CD4-positive, alpha-beta memory T cell (primary cell): ENCODE measurements around the gene EIF4A3. TPM values are rescaled to one million over a fixed set of nuclear protein-coding genes. Genes with fewer than 3 reads are reported as not detected.
A peak's percentile ranks its signal among the peaks of the same experiment; 100 is the strongest.

Source experiments
- CTCF ChIA-PET: fragments of 350-600 bp; sonication (Branson Sonifier 250); formaldehyde crosslinking; loops from one replicate; lab custom pipeline; 2021; ENCODE audit warnings: inconsistent platforms; ENCODE audit not compliant: partially characterized antibody; lab: Charles Lee
- POLR2A ChIA-PET: fragments of 350-600 bp; sonication (Branson Sonifier 250); formaldehyde crosslinking; loops from one replicate; lab custom pipeline; 2021; ENCODE audit not compliant: partially characterized antibody; lab: Charles Lee
- DNase-seq, 5 donors: peaks; one replicate each; pipeline versions ENCODE4 v3.0.0 to v3.0.0-alpha.2; 2020 to 2022; ENCODE audit warnings: mixed read lengths in 1 of 5
- H3K27ac ChIP-seq: one replicate; pipeline ENCODE4 v1.7.0; 2013; ENCODE audit warnings: low read depth, low read length
- H3K27me3 ChIP-seq: 2 replicates; pipeline ENCODE4 v1.7.0; 2013; ENCODE audit warnings: mild to moderate bottlenecking, low read length, moderate library complexity; ENCODE audit not compliant: insufficient read depth
- H3K36me3 ChIP-seq: 2 replicates; pipeline ENCODE4 v1.7.0; 2013; ENCODE audit warnings: mild to moderate bottlenecking, low read length, moderate library complexity; ENCODE audit not compliant: insufficient read depth
- H3K4me1 ChIP-seq: 2 replicates; pipeline ENCODE4 v1.7.0; 2013; ENCODE audit warnings: mild to moderate bottlenecking, low read length, moderate library complexity; ENCODE audit not compliant: insufficient read depth
- H3K4me3 ChIP-seq, 2 donors: one replicate each; pipeline ENCODE4 v1.7.0; 2013; ENCODE audit warnings: low read length in 2 of 2, mild to moderate bottlenecking in 1 of 2
- H3K9me3 ChIP-seq, 2 donors: one replicate each; pipeline ENCODE4 v1.7.0; 2013; ENCODE audit warnings: low read length in 2 of 2, control low read depth in 1 of 2; ENCODE audit not compliant: control insufficient read depth in 1 of 2
- H3K27ac Mint-ChIP-seq, 7 donors: one replicate each; pipeline ENCODE4 v1.8.0; 2020 to 2021; ENCODE audit warnings: mixed read lengths in 7 of 7, mild to moderate bottlenecking in 6 of 7, inconsistent platforms in 3 of 7, moderate library complexity in 3 of 7
- H3K27me3 Mint-ChIP-seq, 2 donors: one replicate each; pipeline ENCODE4 v1.8.0; 2020 to 2021; ENCODE audit warnings: mixed read lengths in 2 of 2
- H3K36me3 Mint-ChIP-seq, 2 donors: one replicate each; pipeline ENCODE4 v1.8.0; 2020 to 2021; ENCODE audit warnings: mixed read lengths in 2 of 2, inconsistent platforms in 1 of 2, mild to moderate bottlenecking in 1 of 2
- H3K4me1 Mint-ChIP-seq, 4 donors: one replicate each; pipeline ENCODE4 v1.8.0; 2020 to 2021; ENCODE audit warnings: mixed read lengths in 4 of 4, mild to moderate bottlenecking in 1 of 4
- H3K4me3 Mint-ChIP-seq, 8 donors: one replicate each; pipeline ENCODE4 v1.8.0; 2020 to 2021; ENCODE audit warnings: mixed read lengths in 8 of 8, mild to moderate bottlenecking in 7 of 8, moderate library complexity in 6 of 8, inconsistent platforms in 3 of 8
- H3K9me3 Mint-ChIP-seq, 8 donors: one replicate each; pipeline ENCODE4 v1.8.0; 2020 to 2021; ENCODE audit warnings: mixed read lengths in 8 of 8, mild to moderate bottlenecking in 5 of 8, inconsistent platforms in 3 of 8, moderate library complexity in 1 of 8
- intact Hi-C: fragments of 100-400 bp; cut with micrococcal nuclease; formaldehyde crosslinking; loops from one replicate; pipeline ENCODE4 v1.15.1; 2023
- polyA plus RNA-seq, 2 donors: library from polyadenylated mRNA; unstranded; fragments of 300-500 nt; fragmentation: Illumina TruSeq; gene quantifications; one replicate each; pipeline ENCODE4 v1.2.3, GENCODE V29; 2021
- total RNA-seq, 2 experiments: library from RNA; stranded (reverse); gene quantifications; one replicate each; pipeline ENCODE4 v1.2.3, GENCODE V29; 2021

EIF4A3 gene
- 10 to 100 TPM; 54.2 to 56.0 TPM for total RNA-seq
- polyA plus RNA-seq, result 100 to 1,000 TPM in 1 of 2 donors, 10 to 100 TPM in 1; 85.8 to 105 TPM

DNA sequence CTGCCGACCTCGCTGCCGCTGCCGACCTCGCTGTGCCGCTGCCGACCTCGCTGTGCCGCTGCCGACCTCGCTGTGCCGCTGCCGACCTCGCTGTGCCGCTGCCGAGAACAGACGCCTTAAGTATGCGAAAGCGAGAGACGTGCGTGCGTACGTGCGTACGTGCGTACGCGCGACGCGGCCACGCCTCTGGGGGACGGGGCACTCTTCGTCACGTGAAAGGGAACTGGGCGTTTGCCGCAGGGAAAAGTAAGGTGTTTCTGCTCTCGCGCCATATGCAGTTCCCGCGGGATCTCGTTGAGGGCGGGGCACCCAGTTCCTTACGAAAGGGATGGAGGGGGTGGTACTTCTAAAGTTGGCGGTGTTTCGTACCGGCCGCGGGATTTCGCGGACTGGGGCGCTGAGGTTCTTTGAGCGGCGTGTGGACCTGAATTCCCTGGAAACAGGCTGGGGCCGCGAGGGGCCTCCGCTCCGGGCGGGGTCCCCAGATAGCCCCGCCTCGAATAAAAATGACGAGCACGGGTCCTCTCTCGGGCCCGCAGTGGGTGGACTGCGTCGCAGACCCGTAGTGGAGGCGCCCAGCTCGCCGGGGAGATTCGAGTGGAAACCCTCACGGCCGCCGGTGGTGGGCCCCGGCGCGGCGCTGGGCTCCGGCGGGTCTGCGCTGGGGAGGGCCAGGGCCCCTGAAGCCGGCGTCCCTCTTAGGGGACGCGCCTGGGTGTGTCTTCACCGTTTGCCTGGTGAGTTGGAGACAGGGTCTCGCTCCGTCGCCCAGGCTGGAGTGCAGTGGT lies at the start of gene EIF4A3:
TSS of gene EIF4A3 (minus strand) at position 94 of the 788 bp plus-strand sequence. CDS start 167 bp downstream, outside the sequence.
- H3K9me3 ChIP-seq, result no peaks in the 10 kb centered on the region
- peaks cover 0 to 4% (median 0%) of the 10 kb centered on the region in 8 donors for H3K9me3 Mint-ChIP-seq
- peaks cover 23 to 54% (median 35%) of the 10 kb centered on the region in 4 donors for H3K4me1 Mint-ChIP-seq
- H3K27me3 Mint-ChIP-seq, result no peaks in the 10 kb centered on the region
- peak within 1 kb of the TSS; percentile 93 to 99 (median 98) for H3K4me3 Mint-ChIP-seq
- intact Hi-C loops, result loop anchor here (2.0 kb wide), 4 partner anchors 46 to 114 kb away; partner anchors contain the start of genes GAA and RNF213
- peak; percentile 95 to 99 (median 97) for DNase-seq
- CTCF ChIA-PET, result interaction anchor here (3.1 kb wide), 1 partner anchor 46 kb away, joined by 12 read pairs; the partner anchor contains the start of gene GAA
- H3K36me3 Mint-ChIP-seq, result peaks cover 4 to 31% of the 10 kb centered on the region in 2 donors
- H3K27me3 ChIP-seq, result no peaks in the 10 kb centered on the region
- peak within 1 kb of the TSS; percentile 90 to 99 (median 98) for H3K27ac Mint-ChIP-seq
- POLR2A ChIA-PET, result interaction anchor here (0.7 to 3.5 kb wide), 5 partner anchors 14 to 112 kb away, joined by 3 to 36 read pairs (median 3); partner anchors contain the start of genes GAA and SGSH
- peaks cover 20% of the 10 kb centered on the region for H3K36me3 ChIP-seq
- H3K4me3 ChIP-seq, result peak within 1 kb of the TSS; percentile 48 to 94
- H3K4me1 ChIP-seq, result peaks cover 36% of the 10 kb centered on the region
- peak within 1 kb of the TSS; percentile 83 for H3K27ac ChIP-seq

DNA sequence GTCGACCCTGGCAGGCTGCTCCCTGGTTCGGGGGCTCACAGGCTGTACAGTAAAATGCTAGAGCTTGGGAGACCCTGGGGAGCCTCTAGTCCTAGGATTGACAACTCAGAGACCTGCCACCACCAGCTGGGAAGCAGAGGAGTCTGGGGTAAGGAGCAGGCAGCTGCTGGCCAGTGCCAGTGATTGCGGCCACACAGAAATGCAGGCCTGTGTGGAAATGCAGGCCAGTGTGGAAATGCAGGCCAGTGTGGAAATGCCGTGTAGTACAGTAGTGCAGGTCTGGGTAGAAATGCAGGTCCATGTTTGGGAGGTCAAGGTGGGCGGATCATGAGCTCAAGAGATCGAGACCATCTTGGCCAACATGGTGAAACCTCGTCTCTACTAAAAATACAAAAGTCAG lies 49.7 kb upstream of the EIF4A3 start:
- Histone ChIP-seq H3K36me3 (no peaks in the 10 kb centered on the region), H3K27me3 (no peaks in the 10 kb centered on the region), H3K4me3 (no peak overlapping the region), H3K27ac (no peak overlapping the region), H3K9me3 (no peaks in the 10 kb centered on the region), H3K4me1 (no peaks in the 10 kb centered on the region)
- no peaks in the 10 kb centered on the region for H3K27me3 Mint-ChIP-seq
- CTCF ChIA-PET, result interaction anchor here (0.7 to 4.7 kb wide), 19 partner anchors 8 to 180 kb away, joined by 3 to 90 read pairs (median 4); no protein-coding TSS in a partner anchor
- intact Hi-C loops, result loop anchor here (1.0 kb wide), 3 partner anchors 23 to 168 kb away; no protein-coding TSS in a partner anchor
- H3K9me3 Mint-ChIP-seq, result no peaks in the 10 kb centered on the region
- peaks cover 0 to 7% (median 4%) of the 10 kb centered on the region in 4 donors for H3K4me1 Mint-ChIP-seq
- H3K36me3 Mint-ChIP-seq, result no peaks in the 10 kb centered on the region
- POLR2A ChIA-PET, result interaction anchor here (0.8 to 3.4 kb wide), 5 partner anchors 21 to 68 kb away, joined by 3 to 19 read pairs (median 6); partner anchors contain the start of genes SGSH and SLC26A11
- H3K27ac Mint-ChIP-seq, result peak overlapping the region in 1 of 7 donors; percentile 30
- no peak for DNase-seq
- H3K4me3 Mint-ChIP-seq, result no peak overlapping the region

- no peaks in the 10 kb centered on the region for H3K4me1 ChIP-seq
- H3K4me1 Mint-ChIP-seq, result peaks cover 0 to 4% (median 4%) of the 10 kb centered on the region in 4 donors
- no peaks in the 10 kb centered on the region for H3K9me3 Mint-ChIP-seq
- H3K9me3 ChIP-seq, result no peaks in the 10 kb centered on the region
- H3K27me3 Mint-ChIP-seq, result peaks cover 0 to 1% of the 10 kb centered on the region in 2 donors
- POLR2A ChIA-PET, result interaction anchor here (0.5 to 3.4 kb wide), 7 partner anchors 22 to 1310 kb away, joined by 3 to 19 read pairs (median 4); partner anchors contain the start of genes SGSH and SLC26A11
- no peaks in the 10 kb centered on the region for H3K27me3 ChIP-seq
- H3K27ac Mint-ChIP-seq, result peak overlapping the region in 4 of 7 donors; percentile 10 to 87 (median 58)
- CTCF ChIA-PET, result interaction anchor here (0.7 to 4.7 kb wide), 25 partner anchors 11 to 783 kb away, joined by 3 to 90 read pairs (median 4); no protein-coding TSS in a partner anchor
- DNase-seq, result peak; percentile 44 to 62 (median 57)
- H3K27ac ChIP-seq, result no peak overlapping the region
- H3K36me3 ChIP-seq, result no peaks in the 10 kb centered on the region
- H3K36me3 Mint-ChIP-seq, result no peaks in the 10 kb centered on the region
- H3K4me3 ChIP-seq, result no peak overlapping the region
- no peak overlapping the region for H3K4me3 Mint-ChIP-seq
- intact Hi-C loops, result loop anchor here (1.0 kb wide), 3 partner anchors 23 to 168 kb away; no protein-coding TSS in a partner anchor
Observed at GRCh38 chr17:80195671-80196529, 49.0 kb upstream of the EIF4A3 start.

- H3K9me3 ChIP-seq, result no peaks in the 10 kb centered on the region
- no peak overlapping the region for H3K27ac ChIP-seq
- Mint-ChIP-seq H3K4me3 (no peak overlapping the region), H3K9me3 (no peaks in the 10 kb centered on the region), H3K36me3 (no peaks in the 10 kb centered on the region), H3K27me3 (peaks cover 0 to 1% of the 10 kb centered on the region in 2 donors), H3K27ac (no peak overlapping the region), H3K4me1 (peaks cover 0 to 4% (median 4%) of the 10 kb centered on the region in 4 donors)
- DNase-seq, result no peak
- no peaks in the 10 kb centered on the region for H3K27me3 ChIP-seq
- CTCF ChIA-PET, result interaction anchor here (0.5 to 4.7 kb wide), 15 partner anchors 11 to 784 kb away, joined by 3 to 90 read pairs (median 4); no protein-coding TSS in a partner anchor
- no peaks in the 10 kb centered on the region for H3K4me1 ChIP-seq
- no peak overlapping the region for H3K4me3 ChIP-seq
- intact Hi-C loops, result no loop called here
- H3K36me3 ChIP-seq, result no peaks in the 10 kb centered on the region
- POLR2A ChIA-PET, result interaction anchor here (1.2 to 3.4 kb wide), 2 partner anchors 60 to 70 kb away, joined by 4 to 19 read pairs; no protein-coding TSS in a partner anchor
Observed at GRCh38 chr17:80195141-80195540, 48.2 kb upstream of the EIF4A3 start.

GRCh38 chr17:80191865-80192661 lies 45.1 kb upstream of the EIF4A3 start:
- H3K9me3 Mint-ChIP-seq, result no peaks in the 10 kb centered on the region
- no peak for DNase-seq
- peak overlapping the region in 1 of 7 donors; percentile 35 for H3K27ac Mint-ChIP-seq
- peaks cover 0 to 4% (median under 1%) of the 10 kb centered on the region in 4 donors for H3K4me1 Mint-ChIP-seq
- Histone ChIP-seq H3K27ac (no peak overlapping the region), H3K4me3 (no peak overlapping the region), H3K36me3 (no peaks in the 10 kb centered on the region), H3K4me1 (no peaks in the 10 kb centered on the region), H3K9me3 (no peaks in the 10 kb centered on the region), H3K27me3 (no peaks in the 10 kb centered on the region)
- no peaks in the 10 kb centered on the region for H3K36me3 Mint-ChIP-seq
- POLR2A ChIA-PET, result no interaction called here
- no peak overlapping the region for H3K4me3 Mint-ChIP-seq
- intact Hi-C loops, result no loop called here
- H3K27me3 Mint-ChIP-seq, result peaks cover 1 to 2% of the 10 kb centered on the region in 2 donors
- CTCF ChIA-PET, result interaction anchor here (1.0 kb wide), 1 partner anchor 61 kb away, joined by 4 read pairs; no protein-coding TSS in a partner anchor

GRCh38 chr17:80191192-80191591 lies 44.3 kb upstream of the EIF4A3 start:
- Histone ChIP-seq H3K27me3 (no peaks in the 10 kb centered on the region), H3K9me3 (no peaks in the 10 kb centered on the region), H3K4me1 (no peaks in the 10 kb centered on the region), H3K4me3 (no peak overlapping the region), H3K36me3 (no peaks in the 10 kb centered on the region), H3K27ac (no peak overlapping the region)
- Mint-ChIP-seq H3K9me3 (no peaks in the 10 kb centered on the region), H3K4me1 (peaks cover 0 to 4% (median under 1%) of the 10 kb centered on the region in 4 donors), H3K27me3 (peaks cover 1 to 2% of the 10 kb centered on the region in 2 donors), H3K27ac (no peak overlapping the region), H3K36me3 (no peaks in the 10 kb centered on the region), H3K4me3 (no peak overlapping the region)
- POLR2A ChIA-PET, result no interaction called here
- no peak for DNase-seq
- CTCF ChIA-PET, result no interaction called here
- intact Hi-C loops, result no loop called here
